Measurements from ENCODE around the gene NAA10.

The NAA10 gene

GRCh38 chrX:153879741-153880439 is 54.9 kb downstream of the NAA10 start:
- DNase-seq (ENCODE audit: low read depth) = no peak
- H3K4me3 ChIP-seq (ENCODE audit: low read depth, low read length) = no peak overlapping the region
- TF ChIP-seq, protein P1, sequence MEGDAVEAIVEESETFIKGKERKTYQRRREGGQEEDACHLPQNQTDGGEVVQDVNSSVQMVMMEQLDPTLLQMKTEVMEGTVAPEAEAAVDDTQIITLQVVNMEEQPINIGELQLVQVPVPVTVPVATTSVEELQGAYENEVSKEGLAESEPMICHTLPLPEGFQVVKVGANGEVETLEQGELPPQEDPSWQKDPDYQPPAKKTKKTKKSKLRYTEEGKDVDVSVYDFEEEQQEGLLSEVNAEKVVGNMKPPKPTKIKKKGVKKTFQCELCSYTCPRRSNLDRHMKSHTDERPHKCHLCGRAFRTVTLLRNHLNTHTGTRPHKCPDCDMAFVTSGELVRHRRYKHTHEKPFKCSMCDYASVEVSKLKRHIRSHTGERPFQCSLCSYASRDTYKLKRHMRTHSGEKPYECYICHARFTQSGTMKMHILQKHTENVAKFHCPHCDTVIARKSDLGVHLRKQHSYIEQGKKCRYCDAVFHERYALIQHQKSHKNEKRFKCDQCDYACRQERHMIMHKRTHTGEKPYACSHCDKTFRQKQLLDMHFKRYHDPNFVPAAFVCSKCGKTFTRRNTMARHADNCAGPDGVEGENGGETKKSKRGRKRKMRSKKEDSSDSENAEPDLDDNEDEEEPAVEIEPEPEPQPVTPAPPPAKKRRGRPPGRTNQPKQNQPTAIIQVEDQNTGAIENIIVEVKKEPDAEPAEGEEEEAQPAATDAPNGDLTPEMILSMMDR (IDR thresholded peaks at IDR 0.05; ENCODE audit: control insufficient read depth, extremely low read depth, insufficient read depth) = no peak

Data from LNCaP clone FGC (cell line).